Endothelial cell of umbilical vein (primary cell): ENCODE results near the gene PCBD2. TPM values are rescaled to one million over a fixed set of nuclear protein-coding genes. Genes with fewer than 3 reads are reported as not detected.

ENCODE experiments used
- BruUV-seq: library from RNA; stranded (reverse); fragments of 400-500 nt; replicated peaks from 2 replicates; lab custom pipeline; 2021; lab: Mats Ljungman, UMichigan
- CTCF ChIA-PET: fragments of 300-600, 350-600 bp; sonication (Branson Sonifier 250); formaldehyde crosslinking; loops from one replicate; lab custom pipeline; 2021; ENCODE audit warnings: antibody characterized with exemption, inconsistent platforms; lab: Charles Lee
- POLR2A ChIA-PET: fragments of 300-600, 350-600 bp; sonication (Branson Sonifier 250); formaldehyde crosslinking; loops from one replicate; lab custom pipeline; 2021; ENCODE audit warnings: antibody characterized with exemption, inconsistent platforms; lab: Charles Lee
- DNase-seq: peaks from one replicate; pipeline ENCODE4 v3.0.0-alpha.2; 2011; ENCODE audit warnings: low read depth, low spot score
- FAIRE-seq: peaks from 2 replicates; lab custom pipeline; 2011; peaks lifted over from hg19 to GRCh38; lab: Jason Lieb, UNC
- H2AFZ ChIP-seq: 2 replicates; pipeline ENCODE4 v1.6.0; 2012; ENCODE audit warnings: low read depth, low read length, control low read depth, inconsistent platforms
- H3K27ac ChIP-seq: 2 replicates; pipeline ENCODE4 v1.5.1; 2011; ENCODE audit warnings: low read depth, mild to moderate bottlenecking, control low read depth, low read length, moderate library complexity; ENCODE audit not compliant: insufficient read depth
- H3K27me3 ChIP-seq, 2 experiments: 2 replicates each; pipeline versions ENCODE4 v1.6.0 to v1.6.1; 2011; ENCODE audit warnings: low read length in 2 of 2, mixed read lengths in 1 of 2; ENCODE audit not compliant: control insufficient read depth in 2 of 2, insufficient read depth in 2 of 2
- H3K36me3 ChIP-seq, 2 experiments: 2 replicates in 1 of 2; 3 replicates in 1 of 2; pipeline ENCODE4 v1.5.1; 2011; ENCODE audit warnings: low read length in 2 of 2, mild to moderate bottlenecking in 1 of 2, moderate library complexity in 1 of 2; ENCODE audit not compliant: control insufficient read depth in 2 of 2, insufficient read depth in 2 of 2; ENCODE audit errors: extremely low read depth in 1 of 2
- H3K4me1 ChIP-seq: 3 replicates; pipeline ENCODE4 v1.5.1; 2011; ENCODE audit warnings: mild to moderate bottlenecking, low read length; ENCODE audit not compliant: control insufficient read depth, insufficient read depth; ENCODE audit errors: extremely low read depth
- H3K4me2 ChIP-seq: 2 replicates; pipeline ENCODE4 v1.6.1; 2011; ENCODE audit warnings: low read length, control low read depth, mixed read lengths; ENCODE audit not compliant: insufficient read depth
- H3K4me3 ChIP-seq, 3 experiments: fragments of 200-600 bp in 1 of 3; sonication (generic), shearing (Covaris generic) in 1 of 3; replicated peaks in 1 of 3; 2 replicates each; pipeline ENCODE4 v1.5.1; 2011 to 2016; ENCODE audit warnings: control low read depth in 3 of 3, low read length in 3 of 3, mild to moderate bottlenecking in 2 of 3, inconsistent platforms in 1 of 3, low read depth in 1 of 3, moderate library complexity in 1 of 3; ENCODE audit not compliant: insufficient read depth in 1 of 3
- H3K79me2 ChIP-seq: 2 replicates; pipeline ENCODE4 v1.6.0; 2012; ENCODE audit warnings: low read length, inconsistent platforms; ENCODE audit not compliant: control insufficient read depth, insufficient read depth
- H3K9ac ChIP-seq: replicated peaks from 2 replicates; pipeline ENCODE3; 2011; ENCODE audit warnings: low read length, control low read depth; ENCODE audit not compliant: insufficient read depth; ENCODE audit errors: extremely low read depth
- H3K9me1 ChIP-seq: replicated peaks from 3 replicates; pipeline ENCODE4 v1.6.0; 2011; ENCODE audit warnings: mild to moderate bottlenecking, low read length; ENCODE audit not compliant: control insufficient read depth, insufficient read depth; ENCODE audit errors: extremely low read depth
- H3K9me3 ChIP-seq: replicated peaks from 2 replicates; pipeline ENCODE4 v1.5.1; 2012; ENCODE audit warnings: low read length, inconsistent platforms; ENCODE audit not compliant: control insufficient read depth, insufficient read depth
- H4K20me1 ChIP-seq: replicated peaks from 2 replicates; pipeline ENCODE3; 2011; ENCODE audit warnings: mild to moderate bottlenecking, low read length; ENCODE audit not compliant: control insufficient read depth, insufficient read depth; ENCODE audit errors: extremely low read depth
- EZH2 ChIP-seq: IDR thresholded peaks from 2 replicates; pipeline ENCODE4 v1.6.1; 2012; ENCODE audit warnings: borderline replicate concordance, low read depth, mild to moderate bottlenecking, moderate library complexity, low read length, inconsistent platforms; ENCODE audit not compliant: severe bottlenecking
- FOS ChIP-seq: IDR thresholded peaks from 2 replicates; pipeline ENCODE4 v1.6.1; 2011; ENCODE audit warnings: mild to moderate bottlenecking, low read length, moderate library complexity, borderline replicate concordance; ENCODE audit not compliant: insufficient read depth
- GATA2 ChIP-seq: IDR thresholded peaks from 2 replicates; pipeline ENCODE4 v1.7.0; 2011; ENCODE audit warnings: low read depth, mild to moderate bottlenecking, moderate library complexity, mixed read lengths, low read length; ENCODE audit not compliant: insufficient read length, insufficient read depth
- JUN ChIP-seq: IDR thresholded peaks from 2 replicates; pipeline ENCODE4 v1.6.1; 2011; ENCODE audit warnings: borderline replicate concordance, low read depth; ENCODE audit not compliant: insufficient read length, insufficient read depth
- MYC ChIP-seq: IDR thresholded peaks from one replicate; pipeline ENCODE4 v1.6.1; 2011; ENCODE audit warnings: mild to moderate bottlenecking, low read depth, low read length
- POLR2A ChIP-seq: IDR thresholded peaks from 2 replicates; pipeline ENCODE4 v1.6.1; 2012; ENCODE audit warnings: low read depth, mild to moderate bottlenecking, control low read depth, low read length
- POLR2AphosphoS5 ChIP-seq: IDR thresholded peaks from 2 replicates; pipeline ENCODE4 v1.6.1; 2012; ENCODE audit warnings: low read depth, mild to moderate bottlenecking, control low read depth, low read length, moderate library complexity; ENCODE audit not compliant: insufficient read depth
- dilution Hi-C: fragments of 300-500 bp; cut with MboI; formaldehyde crosslinking; loops from one replicate; pipeline ENCODE4 v1.15.0; 2019; ENCODE audit warnings: low sequenced_read_pairs; ENCODE audit not compliant: extremely low pct_ligation_motif_present
- intact Hi-C: fragments of 100-400 bp; cut with micrococcal nuclease; formaldehyde crosslinking; loops from one replicate; pipeline ENCODE4 v1.10.0; 2022
- polyA plus RNA-seq, 4 experiments: library from polyadenylated mRNA; depleted of rRNA in 3 of 4; stranded (reverse) in 3 of 4; unstranded in 1 of 4; fragments of >200 nt; gene quantifications; 2 replicates each; pipeline versions ENCODE4 v1.2.1 to v1.2.3, GENCODE V29; 2011 to 2012; ENCODE audit warnings: missing spikeins in 1 of 4
- total RNA-seq: library from RNA; stranded (reverse); gene quantifications from 2 replicates; pipeline ENCODE4 v1.2.3, GENCODE V29; 2021
- TF ChIP-seq, protein P1 (sequence below): IDR thresholded peaks from 2 replicates; pipeline ENCODE4 v1.6.1; 2011; ENCODE audit not compliant: insufficient read depth, insufficient read length
- TF ChIP-seq, protein P2 (sequence below), 2 donors: IDR thresholded peaks; 1 replicate in 1 of 2; 2 replicates in 1 of 2; pipeline ENCODE4 v1.5.1; 2011; ENCODE audit warnings: low read length in 2 of 2, mild to moderate bottlenecking in 2 of 2, moderate library complexity in 2 of 2, control low read depth in 1 of 2, inconsistent platforms in 1 of 2, low read depth in 1 of 2; ENCODE audit not compliant: insufficient read depth in 1 of 2; ENCODE audit errors: extremely low read depth in 1 of 2

PCBD2 gene
- total and polyA plus RNA-seq, 2 donors (not counting 3 experiments of a cell fraction or from before 2014, with no cell fraction given) = 4.0 to 10.7 TPM

DNA sequence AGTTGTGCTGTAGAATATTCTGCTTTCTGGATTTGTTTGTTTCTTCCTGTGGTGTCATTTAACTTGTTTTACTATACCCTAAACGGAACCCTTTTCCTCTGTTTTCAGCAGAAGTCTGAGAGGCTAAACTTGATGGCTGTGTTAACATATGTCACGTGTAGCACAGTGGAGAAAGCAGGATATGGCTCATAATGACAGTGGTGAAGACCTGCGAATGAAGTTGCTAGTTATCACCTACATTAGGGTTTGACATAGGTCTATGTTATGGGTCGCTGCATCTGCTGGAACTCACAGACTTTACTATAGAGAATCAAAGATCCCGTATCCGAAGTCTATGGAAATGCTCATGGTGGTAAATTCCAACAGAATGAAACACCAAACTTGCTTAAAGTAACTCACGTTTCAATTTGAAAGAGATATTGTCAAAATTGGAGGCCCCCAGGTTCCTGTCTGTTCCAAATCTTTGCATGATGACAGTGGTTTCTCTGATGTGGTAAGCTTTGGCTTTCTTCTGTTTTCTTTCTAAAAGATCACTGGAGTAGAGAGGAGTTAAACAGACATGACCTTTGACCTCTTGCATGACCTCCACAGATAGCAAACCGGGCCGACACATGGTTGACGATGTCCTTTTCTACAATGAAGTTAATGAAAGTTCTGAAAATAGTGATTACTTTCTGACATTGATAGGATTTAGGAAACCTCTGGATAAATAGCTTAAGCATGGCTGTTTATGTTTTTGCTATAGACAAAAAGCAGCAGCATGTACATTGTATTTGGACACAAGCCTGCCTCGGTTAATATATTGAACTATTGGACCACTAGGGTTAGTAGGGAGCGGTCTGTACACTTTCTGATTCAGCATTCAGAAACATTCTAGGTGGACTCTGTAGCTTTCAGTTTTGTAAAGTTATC is 59.7 kb downstream of the PCBD2 start:
- ChIA-PET CTCF (interaction anchor here (0.6 to 1.1 kb wide), 2 partner anchors 12 to 1730 kb away, joined by 3 read pairs; no protein-coding TSS in a partner anchor), POLR2A (no interaction called here)
- no peak for DNase-seq
- H3K4me2 ChIP-seq = no peak overlapping the region
- no peaks in the 10 kb centered on the region for H3K9me3 ChIP-seq
- no peak overlapping the region for H2AFZ ChIP-seq
- no peaks in the 10 kb centered on the region for H3K79me2 ChIP-seq
- dilution Hi-C loops = no loop called here
- no peak overlapping the region for H3K4me3 ChIP-seq
- no peak for FAIRE-seq
- no peak overlapping the region for H3K27ac ChIP-seq
- no TSS peak for BruUV-seq
- intact Hi-C loops = no loop called here
- H3K4me1 ChIP-seq = no peaks in the 10 kb centered on the region
- H3K9me1 ChIP-seq = no peaks in the 10 kb centered on the region
- no peak overlapping the region for H3K9ac ChIP-seq
- TF ChIP-seq, protein P1, sequence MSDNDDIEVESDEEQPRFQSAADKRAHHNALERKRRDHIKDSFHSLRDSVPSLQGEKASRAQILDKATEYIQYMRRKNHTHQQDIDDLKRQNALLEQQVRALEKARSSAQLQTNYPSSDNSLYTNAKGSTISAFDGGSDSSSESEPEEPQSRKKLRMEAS = no peak
- no peak for TF ChIP-seq GATA2
- TF ChIP-seq FOS = no peak
- no peak for TF ChIP-seq EZH2
- no peak for TF ChIP-seq POLR2AphosphoS5
- TF ChIP-seq MYC = no peak
- TF ChIP-seq, protein P2, sequence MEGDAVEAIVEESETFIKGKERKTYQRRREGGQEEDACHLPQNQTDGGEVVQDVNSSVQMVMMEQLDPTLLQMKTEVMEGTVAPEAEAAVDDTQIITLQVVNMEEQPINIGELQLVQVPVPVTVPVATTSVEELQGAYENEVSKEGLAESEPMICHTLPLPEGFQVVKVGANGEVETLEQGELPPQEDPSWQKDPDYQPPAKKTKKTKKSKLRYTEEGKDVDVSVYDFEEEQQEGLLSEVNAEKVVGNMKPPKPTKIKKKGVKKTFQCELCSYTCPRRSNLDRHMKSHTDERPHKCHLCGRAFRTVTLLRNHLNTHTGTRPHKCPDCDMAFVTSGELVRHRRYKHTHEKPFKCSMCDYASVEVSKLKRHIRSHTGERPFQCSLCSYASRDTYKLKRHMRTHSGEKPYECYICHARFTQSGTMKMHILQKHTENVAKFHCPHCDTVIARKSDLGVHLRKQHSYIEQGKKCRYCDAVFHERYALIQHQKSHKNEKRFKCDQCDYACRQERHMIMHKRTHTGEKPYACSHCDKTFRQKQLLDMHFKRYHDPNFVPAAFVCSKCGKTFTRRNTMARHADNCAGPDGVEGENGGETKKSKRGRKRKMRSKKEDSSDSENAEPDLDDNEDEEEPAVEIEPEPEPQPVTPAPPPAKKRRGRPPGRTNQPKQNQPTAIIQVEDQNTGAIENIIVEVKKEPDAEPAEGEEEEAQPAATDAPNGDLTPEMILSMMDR (IDR thresholded peaks at IDR 0.05; ENCODE audit: extremely low read depth in 1 of 2, insufficient read depth in 1 of 2, low read depth in 1 of 2, low read length in 2 of 2) = no peak
- TF ChIP-seq JUN = no peak
- TF ChIP-seq POLR2A = no peak
- H3K27me3 ChIP-seq = no peaks in the 10 kb centered on the region
- H4K20me1 ChIP-seq = no peaks in the 10 kb centered on the region
- H3K36me3 ChIP-seq = peaks cover 0 to 4% of the 10 kb centered on the region in 2 experiments
